SKM-1 treated with dmso at 0.1 percent for 144 hours (cell line): ENCODE data around the gene ELOVL7.
"Not testable (repeated sequence)": the region's sequence is repeated elsewhere in the genome, so short reads cannot be mapped to it uniquely, and the experiment has no call there.

ENCODE experiments used
- DNase-seq: peaks from one replicate; lab custom pipeline; 2025; ENCODE audit not compliant: unreplicated experiment; lab: John Stamatoyannopoulos, UW

Gene ELOVL7

DNA sequence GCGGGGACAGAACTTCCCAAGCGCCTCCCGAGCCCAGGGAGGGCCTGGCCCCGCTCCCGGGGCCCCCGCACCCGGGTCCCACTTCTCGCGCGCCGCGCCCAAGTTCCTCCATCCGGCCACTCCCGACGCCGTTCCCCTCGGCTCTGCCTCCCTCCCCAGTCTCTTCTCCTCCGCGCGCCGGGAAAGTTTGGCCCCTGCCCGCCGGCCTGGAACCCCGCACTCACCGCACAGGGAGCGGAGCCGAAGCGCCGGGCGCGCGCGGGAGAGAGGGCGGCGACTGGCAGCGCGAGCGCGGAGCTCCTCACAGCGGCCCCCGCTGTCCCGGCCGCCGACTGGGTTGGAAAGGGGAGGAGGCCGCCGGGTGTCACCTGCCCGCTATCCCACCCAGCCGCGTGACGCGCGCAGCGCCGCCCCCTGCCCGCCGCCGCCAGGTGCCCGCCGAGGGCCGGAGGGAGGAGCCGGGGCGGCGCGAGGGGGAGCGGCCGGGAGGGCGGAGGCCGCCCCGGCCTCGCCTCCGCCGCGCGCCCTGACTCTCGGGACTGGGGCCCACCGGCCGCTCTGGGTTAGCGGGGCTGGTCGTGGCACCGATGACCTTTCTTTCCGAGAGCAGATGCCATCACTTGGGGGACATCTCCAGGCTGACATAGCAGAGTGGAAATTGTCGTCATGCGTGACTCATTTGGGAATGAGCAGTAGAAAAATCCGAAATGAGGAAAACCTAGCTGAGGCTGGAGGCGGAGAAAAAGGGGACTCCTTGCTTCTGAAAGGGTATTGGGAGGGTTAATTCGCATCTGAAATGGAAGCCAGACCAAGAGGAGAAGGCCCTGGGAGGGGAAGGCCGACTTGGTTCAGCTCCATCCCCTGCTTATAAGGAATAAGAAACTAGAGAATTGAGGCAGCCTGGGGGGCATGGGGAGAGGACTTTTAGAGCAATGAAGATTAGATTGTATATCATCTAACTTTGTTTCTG lies at the start of gene ELOVL7:
TSS of gene ELOVL7 (minus strand) at position 334 of the 970 bp plus-strand sequence. CDS start 56,872 bp downstream, outside the sequence.
- DNase-seq, result peak; percentile 68

DNA sequence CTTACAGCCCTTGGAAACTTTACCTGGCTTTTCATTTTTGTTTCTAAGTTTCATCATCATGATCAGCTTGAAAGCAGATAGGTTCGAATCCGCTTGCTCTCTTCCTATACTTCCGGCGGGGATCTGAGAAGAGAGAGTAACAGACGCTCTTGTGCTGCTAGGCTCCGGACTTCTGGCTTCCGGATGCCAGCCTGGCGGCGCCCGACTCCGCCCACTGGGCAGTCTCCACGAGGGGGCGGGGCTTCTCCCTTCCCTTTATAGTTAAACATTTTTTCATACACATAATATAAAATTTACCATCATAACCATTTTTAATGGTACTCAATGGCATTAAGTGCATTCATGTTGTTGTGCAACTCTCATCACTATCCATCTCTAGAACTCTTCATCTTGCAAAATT lies 49.5 kb upstream of the ELOVL7 start:
- DNase-seq, result no peak

DNA sequence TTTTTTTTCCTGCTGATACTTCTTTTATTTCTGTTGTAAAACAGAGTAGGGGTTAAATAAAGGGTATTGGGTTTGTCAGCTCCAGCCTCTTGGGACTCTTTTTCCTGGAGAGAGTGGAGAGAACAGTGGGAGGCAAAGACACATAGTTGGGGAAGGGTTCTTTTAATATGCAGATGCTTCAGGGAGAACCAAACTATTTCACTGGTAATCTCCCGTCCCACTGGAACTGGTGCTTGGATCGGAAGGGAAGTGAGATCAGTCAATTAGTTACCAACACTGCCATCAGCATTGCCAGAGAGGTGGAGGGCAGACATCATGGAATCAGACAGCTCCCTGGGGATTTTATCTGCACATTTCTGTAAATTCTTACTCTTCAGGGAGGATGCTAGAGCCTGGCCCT lies 47.6 kb upstream of the ELOVL7 start:
- no peak for DNase-seq

DNA sequence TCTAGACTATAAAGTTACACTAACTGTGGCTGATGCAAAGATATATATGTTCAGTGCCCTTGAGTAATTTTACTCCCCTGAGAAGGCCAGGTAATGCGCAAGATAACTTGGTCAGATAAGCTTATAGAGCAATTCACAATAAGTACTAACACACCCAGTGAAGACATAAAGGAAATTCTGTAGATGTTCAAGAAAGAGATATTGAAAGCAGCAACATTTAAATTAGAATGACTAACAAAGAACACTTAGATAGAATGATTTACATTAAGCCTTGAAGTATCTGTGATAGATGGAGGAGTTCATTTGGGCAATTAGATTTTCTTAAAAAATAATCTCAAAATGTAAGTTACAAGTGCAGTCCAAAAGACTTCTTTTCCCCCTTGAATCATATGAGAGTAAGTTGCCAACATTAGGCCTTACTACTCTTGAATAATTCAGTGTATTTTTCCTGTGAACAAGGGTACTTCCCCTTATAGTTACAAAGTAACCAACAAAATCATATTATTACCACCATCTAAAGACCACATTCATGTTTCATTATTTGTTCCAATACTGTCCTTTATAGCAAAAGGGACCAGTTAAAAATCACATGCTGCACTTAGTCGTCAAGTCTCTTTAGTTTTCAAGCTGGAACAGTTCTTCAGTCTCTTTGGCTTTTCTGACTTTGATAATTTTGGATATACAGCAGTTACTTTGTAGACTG lies 44.4 kb upstream of the ELOVL7 start:
- no peak for DNase-seq

DNA sequence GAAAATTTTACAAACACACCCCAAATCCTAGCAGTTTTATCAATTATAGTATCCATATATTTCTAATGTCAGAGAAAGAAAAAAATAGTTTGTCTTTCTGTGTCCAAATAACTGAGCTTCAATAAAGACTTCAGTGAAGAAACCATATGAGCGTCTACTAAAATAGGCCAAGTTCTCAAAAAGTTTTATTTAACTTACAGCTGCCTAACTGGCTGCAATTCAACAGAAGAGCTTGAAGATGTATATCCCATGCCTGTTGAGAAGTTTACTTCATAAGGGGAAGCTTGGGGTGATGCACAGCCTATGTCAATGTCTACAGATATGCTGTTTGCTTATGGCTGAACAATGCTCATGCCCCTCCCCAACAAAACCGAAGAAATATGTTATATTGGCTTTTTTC lies 43.7 kb upstream of the ELOVL7 start:
- DNase-seq, result no peak

DNA sequence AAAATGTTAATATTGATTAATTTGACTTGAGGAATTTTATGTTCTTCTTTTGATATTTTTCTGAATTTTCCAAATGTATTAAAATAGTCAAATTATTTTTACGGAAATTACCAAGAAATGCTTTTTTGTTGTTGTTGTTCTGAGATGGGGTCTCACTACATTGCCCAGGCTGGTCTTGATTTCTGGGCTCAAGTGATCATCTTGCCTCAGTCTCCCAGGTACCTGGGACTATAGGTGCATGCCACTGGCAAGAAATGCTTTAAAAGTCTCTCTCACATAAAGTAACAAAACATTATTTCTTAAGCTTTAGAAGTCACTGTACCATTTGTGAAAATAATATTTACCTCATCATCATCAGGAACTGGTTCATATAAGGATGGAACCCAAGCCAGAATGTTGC lies 43.0 kb upstream of the ELOVL7 start:
- DNase-seq, result no peak

DNA sequence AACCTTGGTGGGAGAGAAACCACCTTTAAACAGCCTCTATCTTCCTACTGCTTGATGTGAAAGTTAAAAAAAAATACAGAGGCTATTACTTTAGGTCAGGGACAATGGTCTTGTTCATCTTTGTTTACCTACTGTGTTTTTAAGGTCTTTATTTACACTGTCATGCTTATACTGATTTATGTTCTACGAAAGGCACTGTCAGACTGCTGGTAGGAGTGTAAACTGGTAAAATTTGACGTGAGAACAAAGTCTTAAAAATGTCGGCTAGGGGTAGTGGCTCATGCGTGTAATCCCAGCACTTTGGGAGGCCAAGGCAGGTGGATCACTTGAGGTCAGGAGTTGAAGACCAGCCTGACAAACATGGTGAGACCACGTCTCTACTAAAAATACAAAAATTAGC lies 42.1 kb upstream of the ELOVL7 start:
- no peak for DNase-seq

DNA sequence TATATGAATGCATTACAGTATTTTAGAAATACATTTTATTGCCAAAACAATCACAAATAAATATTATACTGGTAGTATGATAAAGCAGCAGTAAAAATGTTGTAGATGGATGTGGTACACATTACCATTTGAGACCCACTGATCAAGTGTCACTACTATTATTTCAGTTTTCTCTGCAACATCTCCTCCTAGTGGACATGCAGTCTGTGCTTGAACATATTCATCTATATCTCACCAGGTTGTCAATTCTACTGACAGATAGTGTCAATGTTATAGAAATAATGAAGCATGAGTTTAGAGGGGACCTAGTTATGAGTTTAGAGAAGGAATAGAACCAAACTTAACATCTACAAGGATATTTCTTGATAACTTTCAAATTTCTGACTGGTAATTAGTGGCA lies 39.2 kb upstream of the ELOVL7 start:
- no peak for DNase-seq

DNA sequence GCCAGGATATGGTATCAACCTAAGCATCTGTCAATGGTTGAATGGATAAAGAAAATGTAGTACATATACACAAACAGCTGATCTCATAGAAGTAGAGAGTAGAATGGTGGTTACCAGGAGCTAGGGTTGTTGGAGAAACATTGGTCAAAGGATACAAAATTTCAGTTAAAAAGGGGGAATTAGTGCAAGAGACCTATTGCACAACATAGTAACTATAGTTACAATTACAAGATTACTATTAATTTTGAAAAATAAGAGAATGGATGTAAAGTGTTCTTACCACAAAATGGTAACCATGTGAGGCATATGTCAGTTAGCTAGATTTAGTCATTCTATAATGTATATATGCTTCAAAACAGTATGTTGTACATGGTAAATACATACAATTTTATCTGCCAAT lies 28.8 kb upstream of the ELOVL7 start:
- no peak for DNase-seq

DNA sequence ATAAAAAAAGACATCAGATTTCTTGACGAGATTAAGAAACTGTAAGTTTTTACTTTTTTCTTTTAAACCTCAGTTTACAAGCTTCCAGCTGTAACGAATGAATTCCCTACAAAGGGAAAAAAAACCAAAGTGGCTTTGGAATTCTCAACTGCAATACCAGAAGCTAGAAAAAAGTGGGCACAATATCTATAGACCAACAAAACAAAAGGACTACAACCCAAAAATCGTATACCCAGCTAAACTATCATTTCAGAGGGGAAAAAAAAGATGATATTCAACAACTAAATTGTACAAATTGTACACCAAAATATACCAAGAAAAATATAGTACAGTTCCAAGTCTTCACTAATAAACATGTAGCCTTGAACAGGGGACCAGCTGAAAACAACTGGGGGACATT lies 26.8 kb upstream of the ELOVL7 start:
- DNase-seq, result no peak

DNA sequence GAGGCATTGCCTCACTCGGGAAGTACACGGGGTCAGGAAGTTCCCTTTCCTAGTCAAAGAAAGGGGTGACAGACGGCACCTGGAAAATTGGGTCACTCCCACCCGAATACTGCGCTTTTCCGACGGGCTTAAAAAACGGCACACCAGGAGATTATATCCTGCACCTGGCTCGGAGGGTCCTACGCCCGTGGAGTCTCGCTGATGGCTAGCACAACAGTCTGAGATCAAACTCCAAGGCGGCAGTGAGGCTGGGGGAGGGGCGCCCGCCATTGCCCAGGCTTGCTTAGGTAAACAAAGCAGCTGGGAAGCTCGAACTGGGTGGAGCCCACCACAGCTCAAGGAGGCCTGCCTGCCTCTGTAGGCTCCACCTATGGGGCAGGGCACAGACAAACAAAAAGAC lies 16.5 kb upstream of the ELOVL7 start:
- not testable (repeated sequence) for DNase-seq

DNA sequence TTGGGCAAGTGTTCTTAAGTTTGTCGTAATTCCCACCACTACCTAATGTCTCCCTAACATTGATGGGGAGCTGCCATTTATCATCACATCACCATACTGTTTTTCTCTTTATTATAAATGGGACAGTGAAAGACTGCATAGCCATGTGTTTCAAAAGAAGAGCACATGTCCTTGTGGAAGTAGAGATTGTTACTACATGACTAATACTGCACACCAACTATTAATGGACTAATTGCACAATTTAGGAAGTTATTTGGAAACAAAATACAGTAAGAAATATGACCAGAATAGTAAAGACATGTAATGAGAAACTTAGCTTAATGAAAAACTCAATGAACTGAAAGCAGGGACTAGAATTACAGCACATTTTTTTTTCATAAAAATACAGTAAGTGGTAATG lies 12.0 kb upstream of the ELOVL7 start:
- DNase-seq, result no peak

DNA sequence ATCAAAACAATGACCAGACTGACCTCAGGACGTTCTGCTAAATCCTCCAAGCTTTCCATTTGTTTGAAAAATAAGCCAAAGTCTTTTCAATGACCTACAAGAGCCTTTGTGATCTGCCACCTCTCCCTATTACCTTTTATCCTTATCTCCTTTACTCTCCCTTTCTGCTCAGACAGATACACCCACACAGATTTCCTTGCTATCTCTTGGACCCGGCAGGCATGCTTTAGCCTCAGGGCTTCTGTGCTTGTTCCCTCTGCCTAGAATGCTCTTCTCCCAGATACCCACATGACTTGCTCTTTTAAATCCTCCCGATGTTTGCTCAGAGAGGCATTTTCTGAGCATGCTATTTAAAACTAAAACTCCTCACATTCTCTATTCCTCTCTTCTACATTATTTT lies 8.9 kb upstream of the ELOVL7 start:
- DNase-seq, result no peak

DNA sequence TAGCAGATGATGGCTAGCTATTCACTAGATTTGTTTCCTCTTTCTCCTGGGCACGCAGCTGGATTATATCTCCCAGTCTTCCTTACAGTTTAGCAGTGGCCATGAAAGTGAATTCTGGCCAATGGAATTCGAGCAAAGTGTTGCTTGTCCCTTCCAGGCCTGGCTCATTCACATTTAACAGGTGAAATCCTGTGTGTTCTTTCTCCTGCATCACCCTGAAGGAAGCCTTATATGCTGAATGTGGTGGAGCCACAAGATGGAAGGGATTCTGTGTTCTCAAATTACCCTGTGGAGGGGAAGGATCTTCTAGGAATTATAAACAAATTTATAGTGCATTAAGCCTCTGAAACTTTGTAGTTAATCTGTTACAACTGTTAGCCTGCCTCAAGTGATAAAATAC lies 8.2 kb upstream of the ELOVL7 start:
- DNase-seq, result no peak

DNA sequence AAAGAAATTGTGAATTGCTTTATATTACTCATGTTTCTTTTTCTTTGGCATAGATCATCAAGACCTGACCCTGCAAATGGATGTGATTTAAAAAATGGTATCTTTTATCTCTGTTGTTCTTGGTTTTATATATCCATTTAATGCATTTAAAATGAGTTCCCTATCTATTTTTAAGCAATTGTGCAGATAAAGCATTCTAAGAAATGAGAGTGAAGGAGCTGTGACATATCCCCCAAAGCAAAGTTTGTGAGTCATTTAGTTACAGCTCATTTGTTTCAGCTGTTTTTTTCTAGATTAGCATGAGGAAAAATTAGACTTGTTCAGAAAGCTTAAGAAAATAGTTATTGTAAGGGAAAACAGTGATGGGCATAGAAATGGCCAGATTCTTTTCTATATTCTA lies 7.6 kb upstream of the ELOVL7 start:
- no peak for DNase-seq

DNA sequence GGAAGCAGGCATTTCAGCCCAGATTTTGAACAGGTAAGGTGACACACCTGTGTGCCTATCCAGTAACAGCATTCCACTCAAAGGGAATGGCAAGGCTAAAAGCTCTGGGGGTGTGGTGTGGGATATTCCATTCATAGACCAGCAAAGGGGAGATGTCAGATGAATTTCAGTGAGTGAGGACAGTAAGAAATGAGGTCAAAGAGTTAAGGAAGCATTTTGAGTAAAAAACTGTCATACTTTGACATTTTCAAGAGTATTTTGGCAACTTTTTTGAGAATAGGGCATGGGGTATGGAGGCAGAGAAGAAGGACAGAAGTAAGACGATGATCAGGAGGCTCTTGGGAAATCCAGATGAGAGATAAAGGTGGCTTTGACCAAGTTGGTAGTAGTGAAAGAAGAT lies 2.2 kb upstream of the ELOVL7 start:
- DNase-seq, result no peak

DNA sequence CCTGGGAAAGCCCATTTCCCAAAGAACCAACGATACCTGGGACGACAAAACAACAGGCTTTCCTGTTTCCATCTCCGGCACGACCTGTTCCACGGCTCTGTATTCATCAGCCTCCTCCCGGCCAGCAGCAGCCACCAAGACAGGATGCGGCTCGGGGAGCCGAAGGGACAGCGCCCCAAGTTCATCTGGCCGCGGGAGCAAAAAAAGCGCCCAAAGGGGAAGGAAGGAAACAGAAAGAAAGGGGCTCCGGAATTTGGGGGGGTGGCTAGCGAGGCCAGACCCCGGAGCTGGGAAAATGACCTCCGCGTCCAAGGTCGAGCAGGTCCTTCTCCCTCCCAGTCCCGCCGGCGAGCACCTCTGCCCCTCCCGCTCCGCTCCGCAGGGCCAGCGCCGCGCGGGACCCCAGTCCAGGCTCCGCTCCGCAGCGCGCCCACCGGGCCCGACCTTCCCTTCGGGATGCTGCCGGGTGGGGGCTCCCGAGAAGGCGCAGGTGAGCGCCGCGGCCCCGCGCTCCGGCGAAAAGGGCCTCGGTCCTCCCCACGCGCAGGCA lies 608 bp downstream of the ELOVL7 start:
- DNase-seq, result no peak

DNA sequence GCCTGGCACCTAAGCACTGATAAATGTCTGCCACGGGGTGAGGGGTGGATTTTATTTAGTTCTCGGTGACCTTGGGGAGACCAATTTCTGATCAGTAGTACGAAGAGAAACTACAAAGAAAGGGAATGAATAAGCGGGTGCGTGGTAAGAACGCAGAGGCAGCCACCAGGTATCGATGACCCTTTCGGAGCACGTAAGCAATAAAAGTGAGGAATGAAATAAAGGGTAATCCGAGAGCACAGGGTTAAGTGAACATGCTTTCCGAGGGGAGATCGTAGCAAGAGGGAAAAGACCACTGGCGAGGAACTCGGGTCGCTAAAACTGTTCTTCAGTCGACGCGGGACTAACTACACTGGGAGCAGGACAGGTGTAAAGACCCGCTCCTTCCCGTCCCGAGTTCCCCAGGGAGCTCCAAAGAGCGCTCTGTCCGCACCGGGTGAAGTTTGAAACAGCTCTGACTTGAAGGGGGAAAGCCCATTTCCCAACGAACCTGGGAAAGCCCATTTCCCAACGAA lies 1.1 kb downstream of the ELOVL7 start:
- no peak for DNase-seq

DNA sequence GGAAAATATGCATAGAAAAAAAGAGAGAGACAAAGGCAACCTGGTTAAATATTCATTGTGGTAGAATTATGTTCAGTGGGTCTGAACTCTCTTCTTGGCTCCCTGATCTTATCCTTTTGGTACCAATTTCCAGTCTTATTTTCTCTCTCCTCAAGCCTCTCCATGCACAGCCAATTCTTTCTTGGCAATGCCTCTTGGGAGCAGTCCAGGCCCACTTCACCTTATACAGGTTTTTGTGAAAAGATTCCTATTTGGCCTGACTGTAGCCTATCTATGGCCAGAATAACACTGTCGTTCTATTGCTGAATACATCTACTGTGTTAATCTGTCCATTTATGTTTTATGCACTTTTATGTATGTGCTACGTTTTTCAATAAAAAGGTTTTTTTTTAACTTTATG lies 2.7 kb downstream of the ELOVL7 start:
- no peak for DNase-seq

DNA sequence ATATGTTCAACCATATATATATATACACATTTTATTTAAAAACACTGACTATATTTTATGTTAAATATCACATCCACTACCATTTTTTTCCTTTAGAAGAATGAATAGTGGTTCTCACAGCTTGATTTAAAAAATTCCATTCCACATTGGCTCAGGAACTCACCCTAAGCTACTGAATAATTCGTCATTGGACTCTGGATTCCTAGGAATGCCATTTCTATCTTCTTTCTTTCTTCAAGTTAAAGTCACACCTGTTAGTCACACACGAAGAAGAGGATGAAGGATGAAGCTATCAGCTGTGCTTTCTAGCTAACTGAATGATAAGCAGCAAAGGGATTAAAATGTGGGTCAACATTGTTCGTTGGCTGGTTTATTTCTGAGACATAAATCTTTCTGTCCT lies 7.9 kb downstream of the ELOVL7 start:
- DNase-seq, result no peak

DNA sequence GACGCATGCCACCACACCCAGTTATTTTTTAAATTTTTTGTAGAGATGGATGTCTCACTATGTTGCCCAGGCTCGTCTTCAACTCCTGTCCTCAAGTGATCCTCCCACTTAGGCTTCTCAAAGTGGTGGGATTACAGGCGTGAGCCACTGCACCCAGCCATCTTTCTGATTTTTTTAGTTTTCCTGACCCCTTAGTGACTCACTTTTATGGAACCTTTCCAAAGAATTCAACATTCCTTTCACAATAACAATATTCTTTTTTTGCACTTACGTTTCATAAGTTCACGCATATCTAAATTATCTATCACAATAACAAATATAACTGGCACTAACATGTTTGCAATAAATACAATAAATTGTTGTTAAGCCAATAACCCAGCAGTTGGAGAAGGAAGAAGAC lies 8.5 kb downstream of the ELOVL7 start:
- no peak for DNase-seq

DNA sequence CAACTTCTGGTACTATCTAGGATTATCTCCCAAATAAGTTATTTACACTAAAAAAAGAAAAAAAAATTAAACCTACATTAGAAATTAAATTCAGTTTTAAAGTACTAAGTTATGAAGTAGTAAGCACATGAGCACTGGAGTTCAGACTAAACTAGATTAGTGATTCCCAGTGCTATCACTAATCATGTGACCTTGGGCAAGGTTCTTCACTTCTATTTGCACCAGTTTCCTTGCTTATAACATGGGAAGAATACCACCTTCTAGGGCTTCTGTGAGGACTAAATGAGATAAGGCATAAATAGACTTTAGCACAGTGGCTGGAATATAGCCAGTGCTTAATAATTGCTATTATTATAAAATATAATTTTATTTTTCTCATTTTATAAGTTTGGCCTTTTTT lies 10.5 kb downstream of the ELOVL7 start:
- no peak for DNase-seq
